Measurements from ENCODE around the gene OR8B12.
"Not testable (repeated sequence)": the region's sequence is repeated elsewhere in the genome, so short reads cannot be mapped to it uniquely, and the experiment has no call there.

The OR8B12 gene

GRCh38 chr11:124533626-124534025 lies 9.8 kb downstream of the OR8B12 start:
- H3K4me2 ChIP-seq: no peak overlapping the region

DNA sequence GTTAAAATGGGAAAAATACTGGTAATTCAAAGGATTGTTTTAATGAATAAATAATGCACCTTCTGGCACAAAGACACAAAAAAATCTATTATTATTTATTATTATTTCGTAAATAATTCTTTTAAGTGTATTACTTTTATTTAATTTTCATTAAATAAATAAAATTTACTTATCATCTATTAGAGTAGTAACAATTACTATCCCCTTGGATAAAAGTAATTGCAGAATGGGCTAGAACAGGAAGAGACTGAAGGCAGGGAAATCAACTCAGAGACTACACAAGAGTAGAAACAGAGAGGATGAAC lies 23.0 kb downstream of the OR8B12 start:
- H3K27ac ChIP-seq: no peak overlapping the region
- no peak for TF ChIP-seq Cebpa-rat (IDR thresholded peaks at IDR 0.05)
- no peak overlapping the region for H3K4me3 ChIP-seq
- no peaks in the 10 kb centered on the region for H3K36me3 ChIP-seq
- no peaks in the 10 kb centered on the region for H3K27me3 ChIP-seq
- H3K9me3 ChIP-seq: no peaks in the 10 kb centered on the region
- no peak overlapping the region for H3K4me2 ChIP-seq
- no peaks in the 10 kb centered on the region for H3K4me1 ChIP-seq
- no peaks in the 10 kb centered on the region for H4K20me1 ChIP-seq
- H3K9ac ChIP-seq: no peak overlapping the region

More at GRCh38 chr11:124533626-124534025, 9.8 kb downstream of the OR8B12 start:
- Histone ChIP-seq H3K4me3 (no peak overlapping the region), H3K27ac (no peak overlapping the region), H3K9ac (no peak overlapping the region), H3K9me3 (0 out of 2 replicates have a peak, but pooled peaks cover 7% of the 10 kb centered on the region), H3K36me3 (no peaks in the 10 kb centered on the region), H3K27me3 (no peaks in the 10 kb centered on the region), H3K4me1 (no peaks in the 10 kb centered on the region), H4K20me1 (no peaks in the 10 kb centered on the region)
- no peak for TF ChIP-seq Cebpa-rat (IDR thresholded peaks at IDR 0.05)

- Histone ChIP-seq H3K9me3 (no peaks in the 10 kb centered on the region), H3K4me1 (no peaks in the 10 kb centered on the region), H3K27ac (no peak overlapping the region), H3K27me3 (no peaks in the 10 kb centered on the region), H3K9ac (no peak overlapping the region), H3K36me3 (no peaks in the 10 kb centered on the region), H3K4me2 (no peak overlapping the region), H3K4me3 (no peak overlapping the region), H4K20me1 (no peaks in the 10 kb centered on the region)
- TF ChIP-seq Cebpa-rat (IDR thresholded peaks at IDR 0.05): no peak
Measured at GRCh38 chr11:124519850-124520549, 23.5 kb downstream of the OR8B12 start.

- no peak overlapping the region for H3K9ac ChIP-seq
- no peaks in the 10 kb centered on the region for H3K27me3 ChIP-seq
- H4K20me1 ChIP-seq: no peaks in the 10 kb centered on the region
- no peak overlapping the region for H3K4me3 ChIP-seq
- H3K27ac ChIP-seq: no peak overlapping the region
- H3K9me3 ChIP-seq: no peaks in the 10 kb centered on the region
- H3K36me3 ChIP-seq: no peaks in the 10 kb centered on the region
- TF ChIP-seq Cebpa-rat (IDR thresholded peaks at IDR 0.05): no peak
- H3K4me2 ChIP-seq: no peak overlapping the region
- H3K4me1 ChIP-seq: no peaks in the 10 kb centered on the region
Measured at GRCh38 chr11:124518989-124519451, 24.4 kb downstream of the OR8B12 start.

DNA sequence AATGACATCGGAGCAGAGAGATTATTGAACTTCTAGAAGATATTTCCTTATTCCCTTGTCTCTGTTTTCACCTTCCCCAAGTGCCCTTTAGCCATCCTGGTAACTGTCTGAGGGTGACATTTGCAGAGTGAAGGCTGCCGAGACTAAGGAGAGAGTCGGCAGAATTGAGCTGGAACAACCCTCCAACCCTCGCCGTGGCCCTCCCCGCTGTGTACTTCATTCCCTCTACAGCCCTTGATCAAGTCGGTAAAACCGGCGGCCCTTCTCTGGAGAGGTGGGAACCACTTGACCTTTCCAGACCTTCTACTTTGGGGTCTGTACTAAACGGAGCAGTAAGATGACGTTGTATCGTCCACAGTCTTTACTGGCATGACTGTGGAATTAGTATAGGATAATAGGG lies 26.1 kb downstream of the OR8B12 start:
- no peaks in the 10 kb centered on the region for H3K9me3 ChIP-seq
- no peak overlapping the region for H3K27ac ChIP-seq
- no peaks in the 10 kb centered on the region for H4K20me1 ChIP-seq
- TF ChIP-seq Cebpa-rat (IDR thresholded peaks at IDR 0.05): no peak
- H3K36me3 ChIP-seq: no peaks in the 10 kb centered on the region
- H3K9ac ChIP-seq: no peak overlapping the region
- H3K4me2 ChIP-seq: no peak overlapping the region
- H3K4me3 ChIP-seq: no peak overlapping the region
- no peaks in the 10 kb centered on the region for H3K27me3 ChIP-seq
- H3K4me1 ChIP-seq: no peaks in the 10 kb centered on the region

- not testable (repeated sequence) for H3K4me2 ChIP-seq, H4K20me1 ChIP-seq, H3K9ac ChIP-seq, H3K27me3 ChIP-seq, H3K27ac ChIP-seq, H3K36me3 ChIP-seq, H3K4me3 ChIP-seq, H3K9me3 ChIP-seq, H3K4me1 ChIP-seq
Measured at GRCh38 chr11:124514675-124515074, 28.8 kb downstream of the OR8B12 start.

DNA sequence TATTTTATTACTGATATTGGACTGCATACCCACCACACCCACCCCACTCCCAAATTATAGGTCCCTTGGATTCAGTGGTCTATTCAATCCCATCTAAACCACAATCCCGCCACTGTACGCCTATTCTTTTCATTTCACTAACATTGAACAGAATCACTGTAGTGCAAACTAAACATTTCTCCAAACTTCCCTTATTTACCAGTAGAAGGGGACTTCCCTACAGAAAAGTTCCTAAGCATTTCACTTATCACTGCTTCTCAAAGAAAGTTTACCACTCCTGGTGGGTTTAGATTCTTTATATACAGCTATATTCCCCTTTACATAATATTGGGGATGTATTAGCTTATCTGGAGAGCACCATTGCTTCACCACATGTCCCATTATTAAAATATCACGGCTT lies 29.3 kb downstream of the OR8B12 start:
- Histone ChIP-seq H3K4me3 (no peak overlapping the region), H3K36me3 (no peaks in the 10 kb centered on the region), H3K27ac (no peak overlapping the region), H3K4me1 (no peaks in the 10 kb centered on the region), H3K9me3 (no peaks in the 10 kb centered on the region), H4K20me1 (no peaks in the 10 kb centered on the region), H3K27me3 (no peaks in the 10 kb centered on the region), H3K9ac (no peak overlapping the region), H3K4me2 (no peak overlapping the region)
- no peak for TF ChIP-seq Cebpa-rat (IDR thresholded peaks at IDR 0.05)

GRCh38 chr11:124511745-124512144 lies 31.7 kb downstream of the OR8B12 start:
- no peak for TF ChIP-seq Cebpa-rat (IDR thresholded peaks at IDR 0.05)
- peaks cover 10% of the 10 kb centered on the region for H3K9me3 ChIP-seq
- no peak overlapping the region for H3K27ac ChIP-seq
- no peak overlapping the region for H3K4me2 ChIP-seq
- no peak overlapping the region for H3K4me3 ChIP-seq
- no peaks in the 10 kb centered on the region for H3K4me1 ChIP-seq
- H3K36me3 ChIP-seq: no peaks in the 10 kb centered on the region
- no peaks in the 10 kb centered on the region for H3K27me3 ChIP-seq
- no peaks in the 10 kb centered on the region for H4K20me1 ChIP-seq
- H3K9ac ChIP-seq: no peak overlapping the region

DNA sequence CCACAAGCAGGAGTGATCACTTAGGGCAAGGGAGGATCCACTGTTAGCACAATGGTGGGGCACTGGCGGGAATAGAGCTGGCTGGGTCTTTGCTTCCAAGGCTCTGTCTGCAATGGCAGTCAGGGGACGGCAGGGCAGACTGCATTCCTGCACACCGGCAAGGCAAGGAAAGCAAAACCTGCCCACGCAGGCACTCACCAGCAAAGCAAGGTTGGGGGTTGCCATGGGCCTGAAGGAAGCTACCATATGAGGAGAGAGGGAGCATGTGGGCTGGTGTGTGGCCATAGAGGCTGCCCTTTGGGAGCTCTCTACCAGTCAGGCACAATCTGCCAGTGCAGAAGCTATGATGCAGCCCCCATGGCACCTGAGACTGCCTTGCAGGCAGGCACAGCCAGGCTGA lies 33.2 kb downstream of the OR8B12 start:
- Histone ChIP-seq H3K9me3 (peaks cover 10% of the 10 kb centered on the region), H3K4me2 (no peak overlapping the region), H3K36me3 (no peaks in the 10 kb centered on the region), H3K27ac (no peak overlapping the region), H4K20me1 (no peaks in the 10 kb centered on the region), H3K27me3 (no peaks in the 10 kb centered on the region), H3K4me1 (no peaks in the 10 kb centered on the region), H3K9ac (no peak overlapping the region), H3K4me3 (no peak overlapping the region)
- no peak for TF ChIP-seq Cebpa-rat (IDR thresholded peaks at IDR 0.05)

- H3K27me3 ChIP-seq: no peaks in the 10 kb centered on the region
Measured at GRCh38 chr11:124499711-124500110, 43.7 kb downstream of the OR8B12 start.

More at GRCh38 chr11:124499711-124500110, 43.7 kb downstream of the OR8B12 start:
- H3K9me3 ChIP-seq: no peaks in the 10 kb centered on the region
- H3K4me1 ChIP-seq: no peaks in the 10 kb centered on the region
- H3K36me3 ChIP-seq: no peaks in the 10 kb centered on the region
- no peak for TF ChIP-seq Cebpa-rat (IDR thresholded peaks at IDR 0.05)
- H4K20me1 ChIP-seq: no peaks in the 10 kb centered on the region
- no peak overlapping the region for H3K4me3 ChIP-seq
- no peak overlapping the region for H3K4me2 ChIP-seq
- H3K27ac ChIP-seq: no peak overlapping the region
- no peak overlapping the region for H3K9ac ChIP-seq

Measured in BLaER1 (cell line).